Measurements from ENCODE around the gene GORASP1.

DNA sequence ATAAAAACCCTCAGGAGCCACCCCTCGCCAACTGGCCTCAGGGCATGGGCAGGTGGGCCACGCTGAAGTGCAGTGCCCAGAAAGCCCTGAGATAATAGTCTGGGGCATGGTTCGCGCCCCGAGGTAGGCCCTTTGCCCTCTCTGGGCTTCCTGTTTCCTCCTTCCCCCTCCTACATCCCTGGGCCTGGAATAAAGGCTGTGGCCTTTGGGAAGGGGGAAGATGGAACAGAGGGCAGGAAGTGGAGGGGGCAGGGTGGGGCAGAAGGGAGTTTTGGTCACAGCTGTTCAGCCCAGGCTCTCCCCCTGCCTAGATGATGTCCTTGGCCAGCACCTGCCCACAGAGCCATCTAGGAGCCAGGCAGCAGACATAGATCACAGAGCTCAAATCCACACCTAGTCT lies 34.6 kb upstream of the GORASP1 start:
- TF ChIP-seq CTCF (IDR thresholded peaks at IDR 0.05): no peak
- TF ChIP-seq POLR2A (IDR thresholded peaks at IDR 0.05): no peak
